DOHH2 (cell line): ENCODE data around the gene DMD.

Source experiments
- CTCF ChIP-seq: fragments of 200-600 bp; sonication (generic); IDR thresholded peaks from one replicate; pipeline ENCODE4 v1.5.1; 2014; ENCODE audit warnings: antibody characterized with exemption, mild to moderate bottlenecking, low read depth, low read length; ENCODE audit not compliant: poor library complexity, severe bottlenecking
- EZH2phosphoT487 ChIP-seq: fragments of 200-600 bp; sonication (generic); IDR thresholded peaks from 2 replicates; pipeline ENCODE4 v1.6.1; 2017; ENCODE audit warnings: borderline replicate concordance, mild to moderate bottlenecking, antibody characterized with exemption, low read length, moderate library complexity, mixed read lengths

GRCh38 chrX:33032700-33033099 is 178.6 kb downstream of the DMD start:
- TF ChIP-seq EZH2phosphoT487, result no peak
- TF ChIP-seq CTCF, result no peak
